NCI-H187 treated with DMSO at 0.1 percent for 48 hours (cell line): ENCODE data around the gene MRFAP1.

ENCODE experiments used
- DNase-seq: peaks from one replicate; lab custom pipeline; 2025; lab: John Stamatoyannopoulos, UW

MRFAP1 gene

DNA sequence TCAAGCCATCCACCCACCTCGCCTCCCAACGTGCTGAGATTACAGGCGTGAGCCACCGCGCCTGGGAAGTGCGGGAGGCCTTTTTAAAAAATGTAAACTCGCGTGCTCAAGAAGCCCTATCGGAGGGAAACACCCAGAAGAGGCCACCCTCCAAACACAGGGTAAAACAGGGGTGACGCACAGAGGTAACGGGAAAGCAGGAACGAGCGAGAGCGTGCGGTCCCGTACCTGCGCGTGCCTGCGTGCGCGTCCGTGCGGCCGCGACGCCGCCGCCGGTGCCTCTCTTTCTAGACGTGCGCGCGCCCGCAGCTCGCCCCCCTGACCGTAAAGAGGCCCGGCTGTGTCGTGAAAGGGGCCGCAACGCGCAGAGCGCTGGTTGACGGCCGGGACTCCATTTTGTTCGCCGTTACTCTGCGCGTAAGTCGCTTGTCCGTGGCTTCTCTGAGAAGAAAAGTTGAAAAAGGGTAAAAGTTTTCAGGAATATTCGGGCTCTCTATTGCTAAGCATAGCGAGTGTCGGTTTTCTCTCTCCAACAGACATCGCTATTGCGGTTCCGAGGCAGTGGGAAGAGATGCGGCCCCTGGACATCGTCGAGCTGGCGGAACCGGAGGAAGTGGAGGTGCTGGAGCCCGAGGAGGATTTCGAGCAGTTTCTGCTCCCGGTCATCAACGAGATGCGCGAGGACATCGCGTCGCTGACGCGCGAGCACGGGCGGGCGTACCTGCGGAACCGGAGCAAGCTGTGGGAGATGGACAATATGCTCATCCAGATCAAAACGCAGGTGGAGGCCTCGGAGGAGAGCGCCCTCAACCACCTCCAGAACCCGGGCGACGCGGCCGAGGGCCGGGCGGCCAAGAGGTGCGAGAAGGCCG is at the start of gene MRFAP1:
TSS of gene MRFAP1 (plus strand) at position 394 of the 872 bp plus-strand sequence. CDS start at position 572, 178 bp downstream.
- DNase-seq: peak; percentile 63

DNA sequence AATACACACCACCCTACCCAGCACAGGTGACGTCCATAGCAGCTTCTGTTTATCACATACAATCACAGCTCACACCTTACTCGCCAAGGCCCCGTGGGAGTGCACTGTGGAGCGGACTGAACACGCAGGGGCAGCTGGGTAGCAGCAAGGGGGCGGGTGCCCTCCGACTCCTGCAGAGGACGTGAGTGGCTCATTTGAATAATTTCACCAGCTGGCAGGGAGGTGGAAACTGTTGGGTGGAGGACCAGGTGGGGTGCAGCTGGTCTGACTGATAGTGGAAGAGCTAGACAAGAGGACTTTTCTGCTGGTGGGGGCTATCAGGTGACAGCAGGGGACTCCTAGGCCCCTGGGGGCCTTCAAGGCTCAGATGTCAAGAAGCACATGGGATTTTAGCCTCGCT is 49.2 kb upstream of the MRFAP1 start:
- peak; percentile 24 for DNase-seq

DNA sequence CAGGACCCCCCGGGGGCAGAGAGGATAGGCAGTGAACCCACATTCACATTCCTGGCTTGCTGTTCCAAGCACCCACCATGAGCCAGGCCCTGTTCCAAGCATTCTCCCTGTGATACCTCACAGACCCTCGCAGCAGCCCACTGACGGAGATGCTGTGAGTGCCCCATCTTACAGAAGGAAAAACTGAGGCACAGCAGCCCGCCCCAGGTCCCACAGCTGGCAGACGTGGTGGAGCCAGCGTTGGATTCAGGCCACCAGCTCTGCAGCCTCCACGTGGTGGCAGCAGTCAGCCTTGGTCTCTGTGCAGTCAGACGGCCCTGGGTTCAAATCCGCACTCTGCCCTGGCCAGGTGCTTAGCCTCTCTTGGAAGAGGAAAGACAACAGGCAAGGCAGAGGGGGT is 48.7 kb upstream of the MRFAP1 start:
- no peak for DNase-seq

DNA sequence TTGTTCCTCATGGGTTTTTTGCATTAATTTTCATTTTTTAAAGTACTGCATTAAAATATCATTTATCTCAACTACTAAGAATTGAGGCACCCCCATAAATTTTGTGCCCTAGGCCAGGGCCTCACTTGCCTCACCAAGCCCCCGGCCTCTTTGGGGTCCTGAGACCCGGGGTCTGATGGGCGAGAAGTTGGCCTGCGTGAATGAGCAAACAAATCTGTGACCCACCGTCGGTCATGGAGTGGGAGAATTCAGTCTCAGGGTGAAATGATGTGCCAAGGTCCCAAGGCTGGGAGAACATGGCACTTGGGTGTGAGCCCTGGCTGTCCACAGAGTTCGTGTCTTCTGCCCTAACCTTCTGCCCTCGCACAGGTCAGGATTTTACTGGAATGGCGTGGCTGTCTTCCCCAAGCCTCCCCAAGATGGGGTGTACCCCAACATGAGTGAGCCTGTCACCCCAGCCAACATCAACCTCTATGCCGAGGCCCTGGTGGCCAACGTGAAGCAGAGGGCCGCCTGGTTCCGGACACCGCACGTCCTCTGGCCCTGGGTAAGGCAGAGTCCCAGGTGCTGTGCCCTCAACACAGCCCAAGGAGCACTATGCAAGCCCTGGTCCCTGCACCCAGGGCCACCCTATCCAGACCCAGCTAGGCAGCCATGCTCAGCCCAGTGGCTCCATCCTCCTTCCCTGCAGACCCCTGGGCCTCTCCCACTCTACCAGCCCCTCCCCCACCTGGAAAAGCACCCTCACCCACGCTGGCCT is 47.5 kb upstream of the MRFAP1 start:
- DNase-seq: no peak

DNA sequence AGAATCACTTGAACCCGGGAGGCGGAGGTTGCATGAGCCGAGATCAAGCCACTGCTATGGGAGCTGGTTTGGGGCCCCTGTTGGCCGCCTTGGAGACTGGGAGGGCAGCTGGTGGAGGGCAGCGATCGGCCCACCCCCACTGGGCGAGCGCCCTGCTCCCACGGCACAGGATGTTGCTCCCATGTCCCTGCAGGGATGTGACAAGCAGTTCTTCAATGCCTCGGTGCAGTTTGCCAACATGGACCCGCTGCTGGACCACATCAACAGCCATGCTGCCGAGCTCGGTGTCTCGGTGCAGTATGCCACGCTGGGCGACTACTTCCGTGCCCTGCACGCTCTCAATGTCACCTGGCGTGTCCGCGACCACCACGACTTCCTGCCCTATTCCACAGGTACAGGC is 46.1 kb upstream of the MRFAP1 start:
- no peak for DNase-seq

DNA sequence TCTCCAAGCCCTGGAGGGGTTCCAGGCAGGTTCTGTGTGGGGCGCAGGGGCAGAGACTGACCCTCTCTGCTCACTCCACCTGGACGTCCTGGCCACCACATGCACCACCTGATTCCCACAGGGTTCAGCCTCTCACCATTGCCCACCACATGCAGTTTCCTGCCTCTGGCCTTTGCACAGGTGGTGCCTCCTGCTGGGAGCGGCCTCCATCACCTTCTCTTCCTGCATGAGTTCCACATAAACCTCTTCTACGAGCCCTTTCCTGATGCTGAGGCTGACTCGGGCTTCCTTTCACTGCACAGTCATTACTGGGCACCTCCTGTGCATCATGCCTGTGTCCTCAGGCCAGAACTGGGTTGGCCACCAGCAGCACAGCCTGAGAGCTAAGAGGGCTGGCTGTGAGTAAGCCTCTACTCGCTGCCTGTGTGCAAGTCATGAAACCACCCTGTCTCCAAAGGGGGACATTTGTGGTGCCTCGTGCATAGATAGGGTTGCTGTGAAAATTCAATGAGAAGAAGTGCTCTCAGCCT is 45.6 kb upstream of the MRFAP1 start:
- no peak for DNase-seq

DNA sequence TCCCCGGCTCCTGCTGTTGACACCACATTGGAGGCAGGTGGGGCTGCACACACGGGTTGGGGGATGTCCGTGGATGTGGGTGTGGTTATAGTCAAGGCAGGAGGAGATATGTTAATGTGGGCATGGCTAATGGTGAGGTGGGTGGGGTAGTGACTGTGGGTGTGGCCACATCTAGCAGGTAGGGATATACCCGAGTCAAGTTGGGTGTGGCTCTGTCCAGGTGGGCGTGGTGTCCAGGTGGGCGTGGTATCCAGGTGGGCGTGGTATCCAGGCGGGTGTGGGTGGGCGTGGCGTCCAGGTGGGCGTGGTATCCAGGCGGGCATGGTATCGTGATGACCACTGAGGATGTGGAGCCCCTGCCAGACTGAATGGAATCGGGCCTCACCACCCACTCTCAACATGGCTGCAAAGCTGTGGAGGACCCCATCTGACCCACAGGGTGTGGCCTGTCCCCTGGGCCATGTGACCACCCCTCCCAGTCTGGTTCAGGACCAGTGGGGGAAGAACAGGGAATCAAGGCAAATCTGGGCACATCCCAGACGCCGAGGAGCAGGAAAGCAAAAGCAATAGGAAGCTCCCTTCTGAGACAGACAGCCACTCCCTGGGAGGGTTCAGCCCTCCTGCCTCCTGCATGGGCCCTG is 44.5 kb upstream of the MRFAP1 start:
- no peak for DNase-seq

DNA sequence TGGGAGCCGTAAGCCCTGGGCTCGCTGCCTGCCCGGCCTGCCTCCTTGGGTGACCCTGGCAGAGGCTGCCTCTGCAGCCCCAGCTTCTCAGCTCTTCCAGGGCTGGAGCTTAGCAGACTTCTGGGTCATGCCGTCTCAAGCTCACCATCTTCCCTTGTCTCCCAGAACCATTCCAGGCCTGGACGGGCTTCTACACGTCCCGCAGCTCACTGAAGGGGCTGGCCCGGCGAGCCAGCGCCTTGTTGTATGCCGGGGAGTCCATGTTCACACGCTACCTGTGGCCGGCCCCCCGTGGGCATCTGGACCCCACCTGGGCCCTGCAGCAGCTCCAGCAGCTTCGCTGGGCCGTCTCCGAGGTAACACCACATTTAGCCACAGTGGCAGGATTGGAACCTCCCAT is 43.5 kb upstream of the MRFAP1 start:
- no peak for DNase-seq

DNA sequence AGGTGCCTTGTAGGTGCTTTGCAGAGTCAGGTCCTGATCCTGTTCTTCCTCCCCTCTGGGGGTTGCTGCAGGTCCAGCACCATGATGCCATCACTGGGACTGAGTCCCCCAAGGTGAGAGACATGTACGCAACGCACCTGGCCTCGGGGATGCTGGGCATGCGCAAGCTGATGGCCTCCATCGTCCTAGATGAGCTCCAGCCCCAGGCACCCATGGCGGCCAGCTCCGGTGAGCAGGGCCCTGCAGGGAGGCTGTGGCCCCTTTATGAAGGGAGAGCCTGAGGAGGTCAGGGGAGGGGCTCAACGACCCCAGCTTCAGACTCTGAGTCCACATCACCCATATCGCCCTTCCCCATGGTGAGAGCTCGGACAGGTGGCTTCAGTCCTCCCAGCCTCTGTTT is 42.4 kb upstream of the MRFAP1 start:
- no peak for DNase-seq

DNA sequence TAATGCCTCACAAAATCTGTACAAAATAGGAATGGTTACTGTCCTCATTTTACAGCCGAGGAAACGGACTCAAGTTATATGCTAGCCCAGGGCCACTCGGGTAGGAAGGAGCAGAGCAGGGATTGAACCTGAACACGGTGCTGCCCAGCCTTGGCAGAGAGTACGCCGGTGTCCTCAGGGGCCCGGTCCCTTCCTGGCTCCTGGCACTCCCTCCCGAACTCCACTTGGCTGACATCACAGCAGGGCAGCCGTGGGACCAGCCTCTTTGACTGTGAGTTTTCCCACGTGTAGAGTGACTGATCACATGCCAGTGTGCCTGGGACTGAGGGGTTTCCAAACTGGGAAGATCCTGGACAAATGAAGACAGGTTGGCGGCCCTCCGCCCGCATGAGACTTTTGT is 41.8 kb upstream of the MRFAP1 start:
- no peak for DNase-seq

DNA sequence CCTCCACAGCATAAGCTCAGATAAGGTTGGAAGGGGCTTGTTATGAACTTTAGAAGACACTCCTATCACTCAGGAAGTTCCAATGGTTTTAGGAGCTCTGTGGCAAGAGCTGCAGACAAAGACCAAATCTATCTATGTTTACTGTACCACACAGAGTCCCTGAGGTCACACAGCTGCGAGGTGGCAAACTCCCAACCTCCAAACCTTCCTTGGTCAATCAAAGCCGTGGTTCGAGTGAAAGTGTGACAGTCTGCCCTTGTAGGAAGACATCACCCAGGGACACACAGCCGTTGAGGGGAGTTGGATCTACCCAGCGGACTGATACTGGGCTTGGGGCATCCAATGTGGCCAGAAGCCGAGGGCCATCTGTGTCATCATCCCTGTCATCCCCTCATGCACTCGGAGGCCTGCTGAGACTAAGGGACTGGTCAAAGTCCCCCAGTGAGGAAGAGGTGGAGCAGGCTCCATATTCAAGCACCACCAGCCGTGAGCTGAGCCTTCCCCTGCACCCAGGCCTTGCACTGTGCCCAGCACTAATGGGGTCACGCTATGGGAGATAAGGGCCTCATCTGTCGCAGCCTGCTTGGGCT is 38.7 kb upstream of the MRFAP1 start:
- DNase-seq: no peak

DNA sequence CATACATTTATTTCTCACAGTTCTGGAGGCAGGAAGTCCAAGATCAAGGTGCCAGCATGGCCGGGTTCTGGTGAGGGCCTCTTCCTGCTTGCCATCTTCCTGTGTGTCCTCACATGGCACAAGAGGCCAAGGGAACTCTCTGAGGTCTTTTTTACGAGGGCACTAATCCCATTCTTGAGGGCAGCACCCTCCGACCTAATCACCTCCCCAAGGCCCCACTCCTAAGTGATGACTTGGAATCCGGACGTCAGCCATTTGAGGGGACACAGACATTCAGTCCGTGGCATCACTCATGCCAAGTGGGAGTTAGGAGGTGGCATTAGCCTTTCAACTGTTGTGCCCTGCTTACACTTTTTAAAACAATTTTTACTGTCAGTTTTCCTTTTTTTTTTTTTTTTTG is 38.2 kb upstream of the MRFAP1 start:
- DNase-seq: no peak

DNA sequence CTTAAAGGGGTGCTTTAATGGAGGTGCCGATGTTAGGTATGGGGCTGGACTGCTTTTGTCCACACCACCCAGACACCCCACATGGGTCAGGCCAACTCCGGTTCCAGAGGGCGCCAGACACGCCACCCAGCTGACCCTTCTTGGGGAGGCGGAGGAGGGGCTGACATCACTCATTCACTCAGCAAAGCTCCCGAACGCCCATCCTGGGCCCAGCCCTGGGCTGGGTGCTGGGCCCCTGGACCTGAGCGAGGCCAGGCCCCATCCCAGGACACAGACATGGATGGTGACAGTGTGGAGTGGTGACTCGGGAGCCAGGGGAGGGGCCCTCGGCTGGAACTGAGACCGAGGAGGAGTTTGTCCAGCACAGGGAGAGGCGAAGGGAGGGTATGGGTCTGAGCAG is 37.4 kb upstream of the MRFAP1 start:
- DNase-seq: no peak

DNA sequence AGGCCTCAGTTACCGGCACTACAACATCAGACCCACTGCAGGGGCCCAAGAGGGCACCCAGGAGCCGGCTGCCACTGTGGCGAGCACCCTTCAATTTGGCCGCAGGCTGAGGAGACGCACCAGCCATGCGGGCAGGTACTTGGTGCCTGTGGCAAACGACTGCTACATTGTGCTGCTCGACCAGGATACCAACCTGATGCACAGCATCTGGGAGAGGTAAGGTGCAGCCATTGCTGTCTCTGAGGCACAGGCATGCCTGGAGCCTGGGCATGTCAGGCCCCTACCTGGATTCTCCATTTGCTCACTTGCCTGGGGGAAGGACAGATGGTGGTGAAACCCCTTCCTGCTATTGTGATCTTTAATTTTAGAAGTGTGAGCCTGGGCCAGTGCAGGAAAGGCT is 35.4 kb upstream of the MRFAP1 start:
- no peak for DNase-seq

DNA sequence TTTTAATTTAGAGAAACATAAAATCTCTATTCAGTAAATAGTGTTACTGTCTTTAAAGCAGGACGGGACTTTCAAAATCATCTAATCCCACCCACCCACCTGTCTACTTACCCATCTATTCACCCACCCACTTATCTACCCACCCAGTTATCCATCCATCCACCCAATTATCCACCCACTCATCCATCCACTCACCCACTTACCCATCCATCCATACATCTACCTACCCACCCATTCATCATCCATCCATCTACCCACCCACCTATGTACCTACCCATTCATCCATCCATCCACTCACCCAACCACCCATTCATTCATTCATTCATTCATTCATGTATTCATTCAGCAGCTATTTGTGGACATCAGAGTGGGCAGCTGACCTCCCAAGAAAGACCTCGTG is 34.9 kb upstream of the MRFAP1 start:
- DNase-seq: no peak

DNA sequence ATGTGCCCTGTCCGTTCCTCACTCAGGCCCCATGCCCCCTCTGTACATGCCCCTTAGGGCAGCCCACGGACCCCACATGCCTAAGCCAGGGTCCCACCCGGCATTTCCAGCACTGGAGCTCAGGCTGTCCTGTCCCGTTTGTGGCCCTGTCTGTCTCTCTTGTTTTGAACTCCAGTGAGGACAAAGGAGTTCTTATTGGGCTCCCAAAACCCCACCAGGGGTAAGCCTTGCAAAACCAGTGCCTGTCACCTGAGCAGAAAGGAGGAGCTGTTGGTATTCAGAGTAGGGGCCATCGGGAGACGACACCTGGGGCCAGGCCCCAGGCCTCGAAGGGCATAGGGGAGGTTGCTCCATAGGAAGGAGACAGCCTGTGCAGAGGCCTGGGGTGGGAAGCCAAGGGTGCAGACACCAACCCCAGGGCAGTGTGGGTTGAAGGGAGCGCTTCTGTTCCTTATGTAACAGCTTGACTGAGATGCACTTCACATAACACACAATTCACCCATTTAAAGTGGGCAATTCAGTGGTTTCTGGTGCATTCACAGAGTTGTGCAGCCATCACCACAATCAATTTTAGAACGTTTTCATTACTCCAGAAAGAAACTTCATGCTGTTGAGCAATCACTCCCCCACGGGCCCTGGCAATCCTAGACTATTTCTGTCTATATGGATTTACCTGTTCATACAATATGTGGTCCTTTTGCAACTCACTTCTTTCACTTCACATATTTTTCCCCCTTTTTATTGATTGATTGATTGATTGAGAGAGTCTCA is 33.8 kb upstream of the MRFAP1 start:
- no peak for DNase-seq

DNA sequence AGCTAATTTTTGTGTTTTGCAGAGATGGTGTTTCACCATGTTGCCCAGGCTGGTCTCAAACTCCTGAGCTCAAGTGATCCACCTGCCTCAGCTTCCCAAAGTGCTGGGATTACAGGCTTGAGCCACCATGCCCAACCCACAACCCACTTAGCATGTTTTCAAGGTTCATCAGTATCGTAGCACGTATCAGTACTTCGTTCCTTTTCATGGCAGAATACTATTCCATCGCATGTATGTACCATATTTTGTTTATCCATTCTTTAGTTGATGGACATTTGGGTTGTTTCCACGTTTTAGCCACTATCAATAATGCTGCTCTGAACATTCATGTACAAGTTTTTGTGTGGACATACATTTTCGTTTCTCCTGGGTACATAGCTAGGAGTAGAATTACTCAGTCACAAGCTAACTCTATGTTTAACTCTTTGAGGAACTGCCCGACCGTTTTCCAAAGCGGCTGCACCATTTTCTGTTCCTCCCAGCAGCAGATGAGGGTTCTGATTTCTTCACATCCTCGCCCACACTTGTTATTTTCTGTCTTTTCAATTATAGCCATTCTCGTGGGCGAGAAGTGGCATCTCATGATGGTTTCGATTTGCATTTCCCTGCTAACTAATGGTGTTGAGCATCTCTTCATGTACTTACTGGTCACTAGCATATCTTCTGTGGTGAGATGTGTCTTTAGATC is 33.0 kb upstream of the MRFAP1 start:
- no peak for DNase-seq

DNA sequence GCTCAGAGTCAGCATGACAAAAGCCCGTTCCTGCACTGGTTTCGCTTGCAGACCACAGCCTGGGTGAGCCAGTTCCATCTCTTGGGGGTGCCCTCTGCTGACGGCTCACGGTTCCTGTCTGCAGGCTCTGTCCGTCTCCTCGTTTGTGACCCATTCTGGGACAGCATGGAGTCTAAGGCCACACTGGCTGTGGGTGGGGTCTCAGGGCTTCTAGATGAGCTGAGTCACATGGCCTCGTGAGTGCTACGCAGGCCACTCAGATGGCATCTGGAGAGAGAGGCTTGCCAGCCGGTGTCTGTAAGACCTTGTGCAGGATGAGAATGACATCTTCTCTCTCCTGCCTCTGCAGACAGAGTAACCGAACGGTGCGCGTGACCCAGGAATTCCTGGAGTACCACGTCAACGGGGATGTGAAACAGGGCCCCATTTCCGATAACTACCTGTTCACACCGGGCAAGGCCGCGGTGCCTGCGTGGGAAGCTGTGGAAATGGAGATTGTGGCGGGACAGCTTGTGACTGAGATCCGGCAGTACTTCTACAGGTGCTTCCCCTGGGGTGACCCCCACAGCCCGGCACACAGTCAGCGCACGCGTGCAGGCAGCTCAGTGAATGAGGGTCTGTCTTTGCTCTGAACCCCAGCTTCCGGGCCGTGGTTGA is 31.6 kb upstream of the MRFAP1 start:
- DNase-seq: no peak

DNA sequence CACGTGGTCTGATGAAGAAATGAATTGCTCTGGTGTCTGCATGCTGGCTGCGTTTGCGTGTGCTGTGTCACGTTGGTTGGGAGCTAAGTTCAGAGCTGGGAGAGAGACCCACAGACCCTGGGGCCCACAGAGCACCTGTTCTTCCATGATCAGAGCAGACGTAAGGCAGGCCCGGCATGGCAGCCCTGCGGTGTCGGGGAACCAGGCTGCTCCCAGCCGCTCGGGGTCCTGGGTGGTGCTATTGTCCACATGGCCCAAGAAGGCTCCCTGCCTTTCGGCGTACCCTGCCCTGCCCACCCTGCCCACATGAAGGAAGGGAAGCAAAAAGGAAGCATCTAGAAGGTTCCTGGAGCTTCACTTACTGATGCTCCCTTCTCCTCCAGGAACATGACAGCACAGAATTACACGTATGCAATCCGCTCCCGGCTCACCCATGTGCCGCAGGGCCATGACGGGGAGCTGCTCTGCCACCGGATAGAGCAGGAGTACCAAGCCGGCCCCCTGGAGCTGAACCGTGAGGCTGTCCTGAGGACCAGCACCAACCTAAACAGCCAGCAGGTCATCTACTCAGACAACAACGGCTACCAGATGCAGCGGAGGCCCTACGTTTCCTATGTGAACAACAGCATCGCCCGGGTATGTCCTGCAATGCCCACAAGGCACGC is 30.9 kb upstream of the MRFAP1 start:
- DNase-seq: no peak
